ENCODE data around the gene HNMT. TPM values are rescaled to one million over a fixed set of nuclear protein-coding genes. Genes with fewer than 3 reads are reported as not detected.
"Not testable (repeated sequence)": the region's sequence is repeated elsewhere in the genome, so short reads cannot be mapped to it uniquely, and the experiment has no call there.

Gene HNMT
- total RNA-seq, 1 donor from 2014 or later: 103 TPM

DNA sequence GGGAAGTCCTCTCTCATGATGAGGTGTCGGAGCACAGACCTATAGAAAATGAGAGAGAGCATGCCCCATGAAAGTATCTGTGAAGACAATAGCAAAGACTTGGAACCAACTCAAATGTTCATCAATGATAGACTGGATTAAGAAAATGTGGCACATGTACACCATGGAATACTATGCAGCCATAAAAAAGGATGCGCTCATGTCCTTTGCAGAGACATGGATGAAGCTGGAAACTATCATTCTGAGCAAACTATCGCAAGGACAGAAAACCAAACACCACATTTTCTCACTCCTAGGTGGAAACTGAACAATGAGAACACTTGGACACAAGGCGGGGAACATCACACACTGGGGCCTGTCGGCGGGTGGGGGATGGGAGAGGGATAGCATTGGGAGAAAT, 79.3 kb downstream of the HNMT start:
- not testable (repeated sequence) for DNase-seq (ENCODE audit: low read depth)

DNA sequence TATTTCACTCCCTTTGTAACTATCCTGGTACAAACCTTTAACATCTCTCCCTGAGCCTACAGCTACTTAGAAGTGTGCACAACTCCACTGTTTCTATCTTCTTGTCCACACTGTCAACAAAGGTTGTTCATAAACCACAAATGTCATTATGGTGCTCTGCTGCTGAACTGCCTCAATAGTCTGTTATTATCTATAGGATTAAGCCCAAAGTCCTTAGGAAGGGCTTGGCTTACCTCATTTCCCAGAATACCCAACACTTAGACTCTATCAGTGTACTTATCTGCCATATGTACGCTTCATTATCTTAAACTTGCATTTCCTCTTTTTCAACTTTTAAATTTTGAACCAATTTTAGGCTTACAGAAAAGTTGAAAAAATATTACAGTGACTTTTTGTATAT, 94.2 kb downstream of the HNMT start:
- DNase-seq (ENCODE audit: low read depth): no peak

DNA sequence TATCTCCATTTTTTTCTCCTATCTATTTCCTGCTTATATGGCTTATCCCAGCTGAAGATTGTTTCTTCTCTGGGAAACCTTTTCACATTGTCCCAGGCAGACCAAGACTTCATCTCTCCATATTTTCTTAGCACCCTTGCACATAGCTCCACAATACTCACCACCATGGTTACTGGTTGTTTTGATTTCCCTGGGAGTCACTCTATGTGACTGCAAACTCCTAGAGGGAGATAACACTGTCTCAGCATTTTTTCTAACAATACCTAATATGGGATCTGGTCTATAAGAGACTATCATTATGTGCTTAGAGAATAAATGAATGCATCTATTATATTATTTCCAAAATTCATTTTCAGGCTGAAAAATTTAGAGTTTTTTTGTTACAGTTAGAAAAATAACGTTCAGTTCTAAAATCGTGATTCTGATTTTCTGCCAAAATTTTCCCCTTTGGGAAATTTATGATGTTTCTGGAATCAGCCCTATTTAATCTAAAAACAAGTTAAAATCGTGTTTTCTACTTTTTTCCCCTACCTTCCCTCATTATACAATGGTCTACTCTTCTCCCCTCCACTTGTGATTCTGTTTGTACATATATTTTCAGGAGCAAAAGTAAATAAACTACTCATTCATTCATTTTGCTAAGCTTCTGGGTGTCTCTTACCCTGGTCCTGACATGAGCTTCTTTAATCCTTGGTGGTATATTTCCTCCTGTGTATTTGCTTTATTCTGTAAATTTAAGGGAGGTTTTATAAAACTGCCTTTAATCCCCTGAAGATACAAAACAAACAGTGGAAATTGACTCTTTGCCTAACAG, 95.4 kb downstream of the HNMT start:
- DNase-seq (ENCODE audit: low read depth): no peak

DNA sequence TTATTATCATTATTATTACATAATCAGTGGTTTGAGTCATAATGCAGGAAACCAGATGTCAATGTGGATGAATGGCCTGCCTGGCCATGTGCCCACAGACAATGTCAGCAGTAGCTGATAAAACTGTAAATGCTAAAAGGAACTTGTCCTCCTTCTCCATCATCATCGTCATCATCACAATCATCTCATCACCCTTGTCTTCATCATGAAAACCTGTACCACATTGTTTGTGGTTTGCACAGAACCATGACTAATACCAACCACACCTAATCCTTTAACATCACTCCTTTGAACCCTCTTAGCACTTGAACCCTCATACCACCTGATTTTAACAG, 96.0 kb downstream of the HNMT start:
- peak; percentile 38 for DNase-seq (ENCODE audit: low read depth)

DNA sequence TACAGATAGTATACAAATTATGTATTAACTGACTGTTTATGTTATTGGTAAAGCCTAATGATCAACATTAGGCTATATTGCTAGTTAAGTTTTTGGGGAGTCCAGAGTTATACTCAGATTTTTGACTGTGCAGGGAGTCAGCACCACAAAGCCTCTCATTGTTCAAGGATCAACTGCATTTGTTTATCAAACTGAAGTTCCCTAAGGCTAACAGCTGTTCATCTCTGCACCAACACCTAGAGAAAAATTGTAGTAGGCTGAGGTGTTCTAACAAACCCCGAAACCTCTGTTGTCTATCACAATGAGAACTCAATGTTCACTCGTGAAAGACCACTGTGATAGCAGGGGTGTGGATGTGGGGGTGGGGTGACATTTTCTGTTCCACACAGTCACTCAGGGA, 97.7 kb downstream of the HNMT start:
- DNase-seq (ENCODE audit: low read depth): no peak

DNA sequence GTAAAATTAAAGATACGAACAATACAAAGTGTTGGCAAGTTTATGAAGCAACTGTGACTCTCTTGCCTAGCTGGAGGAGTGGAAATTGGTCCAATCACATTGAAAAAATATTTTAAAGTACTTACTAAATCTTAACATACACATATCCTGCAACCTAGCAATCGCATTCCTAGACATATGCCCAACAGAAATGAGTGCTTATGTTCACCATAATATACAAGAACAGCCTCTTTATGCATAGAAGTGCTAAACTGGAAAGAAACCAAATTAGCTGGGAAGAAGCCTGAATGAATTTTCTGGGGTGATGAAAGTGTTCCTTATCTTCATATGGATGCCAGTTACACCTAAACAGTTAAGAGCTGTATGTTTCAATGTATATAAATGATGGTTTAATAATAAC, 98.9 kb downstream of the HNMT start:
- DNase-seq (ENCODE audit: low read depth): no peak

Measured in renal cortical epithelial cell (primary cell).